Neural progenitor cell (in vitro differentiated cells): ENCODE data around the gene KCNE1. TPM values are rescaled to one million over a fixed set of nuclear protein-coding genes. Genes with fewer than 3 reads are reported as not detected.

Source experiments
- DNase-seq: peaks from one replicate; pipeline ENCODE4 v3.0.0-alpha.2; 2016; ENCODE audit warnings: low spot score
- H2AFZ ChIP-seq: fragments of 200-600 bp; sonication (generic); replicated peaks from 2 replicates; pipeline ENCODE4 v1.6.1; 2016; ENCODE audit warnings: antibody characterized with exemption
- H3F3A ChIP-seq: fragments of 200-600 bp; sonication (generic); 2 replicates; pipeline ENCODE4 v1.6.1; 2016; ENCODE audit warnings: antibody characterized with exemption, low read depth
- H3K27ac ChIP-seq: fragments of 200-600 bp; sonication (generic); 2 replicates; pipeline ENCODE4 v1.5.1; 2016; ENCODE audit warnings: mild to moderate bottlenecking
- H3K27me3 ChIP-seq: fragments of 200-600 bp; sonication (generic); 2 replicates; pipeline ENCODE4 v1.6.1; 2016; ENCODE audit warnings: mild to moderate bottlenecking, moderate library complexity
- H3K36me3 ChIP-seq: fragments of 200-600 bp; sonication (generic); 2 replicates; pipeline ENCODE4 v1.5.1; 2016
- H3K4me1 ChIP-seq: fragments of 200-600 bp; sonication (generic); 2 replicates; pipeline ENCODE4 v1.6.1; 2016; ENCODE audit warnings: mixed run types
- H3K4me2 ChIP-seq: fragments of 200-600 bp; sonication (generic); 2 replicates; pipeline ENCODE4 v1.6.1; 2016
- H3K4me3 ChIP-seq: fragments of 200-600 bp; sonication (generic); 2 replicates; pipeline ENCODE4 v1.5.1; 2016
- H3K79me2 ChIP-seq: fragments of 200-600 bp; sonication (generic); 2 replicates; pipeline ENCODE4 v1.6.1; 2016; ENCODE audit warnings: low read depth
- H3K9ac ChIP-seq: fragments of 200-600 bp; sonication (generic); 2 replicates; pipeline ENCODE4 v1.6.1; 2016
- H3K9me3 ChIP-seq: fragments of 200-600 bp; sonication (generic); 2 replicates; pipeline ENCODE4 v1.5.1; 2016; ENCODE audit warnings: low read depth
- H4K20me1 ChIP-seq: fragments of 200-600 bp; sonication (generic); 2 replicates; pipeline ENCODE4 v1.6.1; 2016; ENCODE audit warnings: low read depth
- H3K27ac Mint-ChIP-seq: 3 replicates; pipeline ENCODE4 v1.8.0; 2021; ENCODE audit warnings: mixed read lengths
- H3K27me3 Mint-ChIP-seq: 2 replicates; pipeline ENCODE4 v1.8.0; 2022; ENCODE audit warnings: low read depth, mild to moderate bottlenecking, inconsistent platforms, moderate library complexity, mixed read lengths; ENCODE audit not compliant: insufficient read depth
- H3K36me3 Mint-ChIP-seq: 3 replicates; pipeline ENCODE4 v1.8.0; 2021; ENCODE audit warnings: mixed read lengths
- H3K4me1 Mint-ChIP-seq: 3 replicates; pipeline ENCODE4 v1.8.0; 2021; ENCODE audit warnings: mixed read lengths
- H3K4me3 Mint-ChIP-seq: 3 replicates; pipeline ENCODE4 v1.8.0; 2021; ENCODE audit warnings: mild to moderate bottlenecking, moderate library complexity, mixed read lengths
- H3K9me3 Mint-ChIP-seq: 3 replicates; pipeline ENCODE4 v1.8.0; 2020; ENCODE audit warnings: mixed read lengths
- EZH2 ChIP-seq: fragments of 200-600 bp; sonication (generic); IDR thresholded peaks from 2 replicates; pipeline ENCODE4 v1.6.1; 2017; ENCODE audit warnings: antibody characterized with exemption, mild to moderate bottlenecking, moderate library complexity
- EZH2phosphoT487 ChIP-seq: fragments of 200-600 bp; sonication (generic); IDR thresholded peaks from 2 replicates; pipeline ENCODE4 v1.6.1; 2017; ENCODE audit warnings: antibody characterized with exemption
- total RNA-seq: library from RNA; depleted of rRNA; stranded (reverse); fragments of >200 nt; gene quantifications from 2 replicates; pipeline ENCODE4 v1.2.3, GENCODE V29; 2015; ENCODE audit warnings: low replicate concordance
- TF ChIP-seq, protein P1 (sequence below): fragments of 200-600 bp; sonication (generic); IDR thresholded peaks from 2 replicates; pipeline ENCODE4 v1.5.1; 2017; ENCODE audit warnings: antibody characterized with exemption, mild to moderate bottlenecking

KCNE1 gene
- total RNA-seq, 1 donor from 2014 or later: not detected

GRCh38 chr21:34552360-34553098 is 40.5 kb upstream of the KCNE1 start:
- Mint-ChIP-seq H3K4me1 (peaks cover 5% of the 10 kb centered on the region), H3K27ac (no peak overlapping the region), H3K36me3 (peaks cover 3% of the 10 kb centered on the region), H3K9me3 (peaks cover 19% of the 10 kb centered on the region), H3K4me3 (no peak overlapping the region), H3K27me3 (peaks cover 2% of the 10 kb centered on the region)
- Histone ChIP-seq H3K36me3 (no peaks in the 10 kb centered on the region), H3K9ac (no peak overlapping the region), H3K9me3 (peaks cover 8% of the 10 kb centered on the region), H3K79me2 (no peaks in the 10 kb centered on the region), H3K4me2 (no peak overlapping the region), H2AFZ (no peak overlapping the region), H3K27me3 (no peaks in the 10 kb centered on the region), H3F3A (no peaks in the 10 kb centered on the region), H3K4me3 (no peak overlapping the region), H3K27ac (no peak overlapping the region), H4K20me1 (no peaks in the 10 kb centered on the region), H3K4me1 (peaks cover 11% of the 10 kb centered on the region)
- DNase-seq: no peak
- TF ChIP-seq EZH2: no peak
- TF ChIP-seq, protein P1, sequence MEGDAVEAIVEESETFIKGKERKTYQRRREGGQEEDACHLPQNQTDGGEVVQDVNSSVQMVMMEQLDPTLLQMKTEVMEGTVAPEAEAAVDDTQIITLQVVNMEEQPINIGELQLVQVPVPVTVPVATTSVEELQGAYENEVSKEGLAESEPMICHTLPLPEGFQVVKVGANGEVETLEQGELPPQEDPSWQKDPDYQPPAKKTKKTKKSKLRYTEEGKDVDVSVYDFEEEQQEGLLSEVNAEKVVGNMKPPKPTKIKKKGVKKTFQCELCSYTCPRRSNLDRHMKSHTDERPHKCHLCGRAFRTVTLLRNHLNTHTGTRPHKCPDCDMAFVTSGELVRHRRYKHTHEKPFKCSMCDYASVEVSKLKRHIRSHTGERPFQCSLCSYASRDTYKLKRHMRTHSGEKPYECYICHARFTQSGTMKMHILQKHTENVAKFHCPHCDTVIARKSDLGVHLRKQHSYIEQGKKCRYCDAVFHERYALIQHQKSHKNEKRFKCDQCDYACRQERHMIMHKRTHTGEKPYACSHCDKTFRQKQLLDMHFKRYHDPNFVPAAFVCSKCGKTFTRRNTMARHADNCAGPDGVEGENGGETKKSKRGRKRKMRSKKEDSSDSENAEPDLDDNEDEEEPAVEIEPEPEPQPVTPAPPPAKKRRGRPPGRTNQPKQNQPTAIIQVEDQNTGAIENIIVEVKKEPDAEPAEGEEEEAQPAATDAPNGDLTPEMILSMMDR: no peak
- no peak for TF ChIP-seq EZH2phosphoT487

DNA sequence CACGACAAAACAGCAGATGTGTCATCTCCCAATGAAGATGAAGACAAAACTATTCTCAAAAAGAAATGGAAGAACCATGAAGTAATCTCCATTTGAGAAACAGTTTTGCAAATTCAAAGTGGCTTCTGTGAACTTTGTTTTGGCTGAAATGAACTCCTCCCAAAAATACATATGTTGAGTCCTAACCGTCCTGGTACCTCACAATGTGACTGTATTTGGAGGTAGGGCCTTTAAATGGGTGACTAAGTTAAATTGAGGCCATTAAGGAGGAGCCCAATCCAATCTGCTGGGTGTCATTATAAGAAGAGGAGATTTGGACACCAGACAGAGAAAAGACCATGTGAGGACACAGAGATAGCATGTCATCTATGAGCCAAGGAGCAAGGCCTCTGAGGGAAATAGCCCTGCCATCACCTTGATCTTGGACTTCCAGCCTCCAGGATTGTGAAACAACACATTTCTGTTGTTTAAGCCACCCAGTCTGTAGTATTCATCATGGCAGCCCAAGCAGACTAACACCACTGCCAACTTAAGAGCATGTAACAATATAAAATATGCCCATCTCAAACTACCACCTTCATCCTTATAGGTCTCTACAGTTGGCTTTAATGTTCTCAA is 38.3 kb upstream of the KCNE1 start:
- no peak for DNase-seq
- H3K4me3 ChIP-seq: no peak overlapping the region
- peaks cover 9% of the 10 kb centered on the region for H3F3A ChIP-seq
- no peak overlapping the region for H3K4me3 Mint-ChIP-seq
- no peak overlapping the region for H3K27ac Mint-ChIP-seq
- H3K27me3 ChIP-seq: no peaks in the 10 kb centered on the region
- peaks cover 27% of the 10 kb centered on the region for H3K4me1 ChIP-seq
- peaks cover 3% of the 10 kb centered on the region for H3K36me3 Mint-ChIP-seq
- peaks cover 2% of the 10 kb centered on the region for H3K27me3 Mint-ChIP-seq
- H4K20me1 ChIP-seq: no peaks in the 10 kb centered on the region
- H3K9me3 Mint-ChIP-seq: peaks cover 16% of the 10 kb centered on the region
- no peak overlapping the region for H3K27ac ChIP-seq
- no peak overlapping the region for H3K9ac ChIP-seq
- H3K9me3 ChIP-seq: peaks cover 8% of the 10 kb centered on the region
- no peak overlapping the region for H2AFZ ChIP-seq
- peaks cover 21% of the 10 kb centered on the region for H3K4me1 Mint-ChIP-seq
- H3K36me3 ChIP-seq: no peaks in the 10 kb centered on the region
- no peak overlapping the region for H3K4me2 ChIP-seq
- TF ChIP-seq, protein P1: no peak
- no peak for TF ChIP-seq EZH2phosphoT487
- no peaks in the 10 kb centered on the region for H3K79me2 ChIP-seq

DNA sequence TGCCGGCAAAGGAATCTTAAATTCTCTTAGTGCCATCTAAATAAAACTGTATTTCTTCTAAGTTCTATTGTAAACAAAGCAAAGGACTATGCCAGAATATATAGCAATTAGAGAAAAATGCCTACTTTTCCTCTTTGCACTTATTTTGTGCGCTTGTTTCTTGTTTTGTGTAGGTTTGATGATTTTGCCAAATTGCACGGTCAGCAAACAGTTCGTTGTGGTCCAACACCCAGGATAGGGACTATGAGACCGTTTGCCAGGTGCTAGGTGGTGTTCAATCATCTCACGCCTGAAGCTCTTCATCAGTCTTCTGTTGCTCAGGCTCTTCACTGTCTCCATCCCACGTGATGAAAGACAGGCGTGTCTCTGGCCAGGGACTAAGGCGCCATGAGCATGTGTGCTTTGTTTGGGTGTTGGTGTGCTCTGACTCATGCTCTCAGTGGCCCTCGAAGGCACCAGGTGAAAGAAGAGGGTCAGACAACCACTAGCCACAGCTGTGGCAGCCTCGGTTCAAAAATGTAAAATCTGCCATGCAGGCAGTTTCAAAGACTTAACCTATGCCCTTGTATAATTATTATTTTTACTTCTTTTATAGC is 36.9 kb upstream of the KCNE1 start:
- Mint-ChIP-seq H3K27ac (no peak overlapping the region), H3K4me3 (no peak overlapping the region), H3K9me3 (peaks cover 8% of the 10 kb centered on the region), H3K4me1 (peaks cover 25% of the 10 kb centered on the region), H3K27me3 (peaks cover 4% of the 10 kb centered on the region), H3K36me3 (peaks cover 2% of the 10 kb centered on the region)
- no peak overlapping the region for H3K9ac ChIP-seq
- H2AFZ ChIP-seq: no peak overlapping the region
- no peak for DNase-seq
- H3K4me1 ChIP-seq: peaks cover 30% of the 10 kb centered on the region
- no peak overlapping the region for H3K27ac ChIP-seq
- H3K79me2 ChIP-seq: no peaks in the 10 kb centered on the region
- peaks cover 1% of the 10 kb centered on the region for H3K9me3 ChIP-seq
- H3K27me3 ChIP-seq: no peaks in the 10 kb centered on the region
- no peaks in the 10 kb centered on the region for H3K36me3 ChIP-seq
- H3K4me3 ChIP-seq: no peak overlapping the region
- H3K4me2 ChIP-seq: no peak overlapping the region
- TF ChIP-seq, protein P1: no peak
- no peak for TF ChIP-seq EZH2
- no peak for TF ChIP-seq EZH2phosphoT487
- no peaks in the 10 kb centered on the region for H4K20me1 ChIP-seq
- H3F3A ChIP-seq: peaks cover 15% of the 10 kb centered on the region
